Occipital lobe (tissue), 2 donors: Measurements from ENCODE around the gene CHPF2. TPM values are rescaled to one million over a fixed set of nuclear protein-coding genes. Genes with fewer than 3 reads are reported as not detected.

Source experiments
- DNase-seq: peaks from one replicate; lab custom pipeline; 2025; lab: John Stamatoyannopoulos, UW
- total RNA-seq: library from RNA; depleted of rRNA; stranded (reverse); fragments of >200 nt; gene quantifications from one replicate; pipeline ENCODE4 v1.2.3, GENCODE V29; 2014

Gene CHPF2
- total RNA-seq, 1 donor from 2014 or later: 19.0 TPM

GRCh38 chr7:151246102-151246850 is 14.0 kb downstream of the CHPF2 start:
- DNase-seq: no peak

- DNase-seq: no peak
These were observed 14.7 kb downstream of the CHPF2 start for GRCh38 chr7:151246851-151247580.

GRCh38 chr7:151247611-151248345 is 15.5 kb downstream of the CHPF2 start:
- no peak for DNase-seq

GRCh38 chr7:151248346-151249033 is 16.2 kb downstream of the CHPF2 start, which contains the start of gene SMARCD3:
Gene SMARCD3 (minus strand): TSS chr7:151248694. CDS start chr7:151248562, 132 bp downstream.
- peak; percentile 48 for DNase-seq

GRCh38 chr7:151249034-151249731 is 16.9 kb downstream of the CHPF2 start:
- DNase-seq: peak; percentile 47

GRCh38 chr7:151249732-151250072 is 17.4 kb downstream of the CHPF2 start:
- no peak for DNase-seq

GRCh38 chr7:151250181-151251132 is 18.2 kb downstream of the CHPF2 start:
- no peak for DNase-seq

GRCh38 chr7:151251328-151251688 is 19.0 kb downstream of the CHPF2 start:
- no peak for DNase-seq

GRCh38 chr7:151251689-151252560 is 19.6 kb downstream of the CHPF2 start:
- peak; percentile 82 for DNase-seq

- no peak for DNase-seq
These were observed 20.2 kb downstream of the CHPF2 start for GRCh38 chr7:151252561-151252835.

- no peak for DNase-seq
These were observed 20.9 kb downstream of the CHPF2 start for GRCh38 chr7:151252961-151253711.

- DNase-seq: no peak
These were observed 22.0 kb downstream of the CHPF2 start for GRCh38 chr7:151254316-151254715.

- DNase-seq: no peak
These were observed 22.6 kb downstream of the CHPF2 start for GRCh38 chr7:151254851-151255250.

GRCh38 chr7:151255390-151255789 is 23.1 kb downstream of the CHPF2 start:
- no peak for DNase-seq

GRCh38 chr7:151256410-151257045 is 24.2 kb downstream of the CHPF2 start:
- peak; percentile 28 for DNase-seq

GRCh38 chr7:151257990-151258389 is 25.7 kb downstream of the CHPF2 start:
- DNase-seq: no peak

GRCh38 chr7:151260471-151260870 is 28.2 kb downstream of the CHPF2 start:
- DNase-seq: no peak

GRCh38 chr7:151260883-151261282 is 28.6 kb downstream of the CHPF2 start:
- no peak for DNase-seq
